GM12892 (cell line): ENCODE results near the gene SYNJ2.

Experiments
- POLR2A ChIP-seq: IDR thresholded peaks from 2 replicates; pipeline ENCODE4 v1.6.1; 2011; ENCODE audit warnings: low read depth, low read length, control low read depth
- POLR2AphosphoS5 ChIP-seq: IDR thresholded peaks from 2 replicates; pipeline ENCODE4 v1.6.1; 2011; ENCODE audit warnings: low read depth, low read length, control low read depth
- TAF1 ChIP-seq: IDR thresholded peaks from 2 replicates; pipeline ENCODE4 v1.6.1; 2011; ENCODE audit warnings: low read depth, mild to moderate bottlenecking, control low read depth, low read length, borderline replicate concordance

GRCh38 chr6:158029668-158030230 is 48.1 kb downstream of the SYNJ2 start:
- no peak for TF ChIP-seq POLR2AphosphoS5
- TF ChIP-seq TAF1 = no peak
- no peak for TF ChIP-seq POLR2A
